Stimulated activated CD4-positive, alpha-beta T cell treated with anti-CD3 and anti-CD28 coated beads, Interleukin-12 subunit alpha, Interleukin-12 subunit beta, amount 100 ng/mL, for 4 hours (primary cell): Measurements from ENCODE around the gene PCDHGA12.
A peak's percentile ranks its signal among the peaks of the same experiment; 100 is the strongest.
"Not testable (repeated sequence)": the region's sequence is repeated elsewhere in the genome, so short reads cannot be mapped to it uniquely, and the experiment has no call there.

Experiments
- DNase-seq: peaks from one replicate; pipeline ENCODE4 v3.0.0-alpha.2; 2020

PCDHGA12 gene

DNA sequence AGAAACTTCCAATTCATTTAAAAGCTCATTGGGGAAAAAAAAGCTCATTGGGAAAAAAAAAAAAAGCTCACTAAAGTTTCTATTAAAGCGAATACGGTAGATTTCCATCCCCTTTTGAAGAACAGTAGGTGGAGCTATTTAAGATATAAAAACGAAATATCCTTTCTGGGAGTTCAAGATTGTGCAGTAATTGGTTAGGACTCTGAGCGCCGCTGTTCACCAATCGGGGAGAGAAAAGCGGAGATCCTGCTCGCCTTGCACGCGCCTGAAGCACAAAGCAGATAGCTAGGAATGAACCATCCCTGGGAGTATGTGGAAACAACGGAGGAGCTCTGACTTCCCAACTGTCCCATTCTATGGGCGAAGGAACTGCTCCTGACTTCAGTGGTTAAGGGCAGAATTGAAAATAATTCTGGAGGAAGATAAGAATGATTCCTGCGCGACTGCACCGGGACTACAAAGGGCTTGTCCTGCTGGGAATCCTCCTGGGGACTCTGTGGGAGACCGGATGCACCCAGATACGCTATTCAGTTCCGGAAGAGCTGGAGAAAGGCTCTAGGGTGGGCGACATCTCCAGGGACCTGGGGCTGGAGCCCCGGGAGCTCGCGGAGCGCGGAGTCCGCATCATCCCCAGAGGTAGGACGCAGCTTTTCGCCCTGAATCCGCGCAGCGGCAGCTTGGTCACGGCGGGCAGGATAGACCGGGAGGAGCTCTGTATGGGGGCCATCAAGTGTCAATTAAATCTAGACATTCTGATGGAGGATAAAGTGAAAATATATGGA, at the start of gene PCDHGA12:
TSS of gene PCDHGA12 (plus strand) at position 176 of the 782 bp plus-strand sequence. CDS start at position 429, 253 bp downstream.
- no peak for DNase-seq

DNA sequence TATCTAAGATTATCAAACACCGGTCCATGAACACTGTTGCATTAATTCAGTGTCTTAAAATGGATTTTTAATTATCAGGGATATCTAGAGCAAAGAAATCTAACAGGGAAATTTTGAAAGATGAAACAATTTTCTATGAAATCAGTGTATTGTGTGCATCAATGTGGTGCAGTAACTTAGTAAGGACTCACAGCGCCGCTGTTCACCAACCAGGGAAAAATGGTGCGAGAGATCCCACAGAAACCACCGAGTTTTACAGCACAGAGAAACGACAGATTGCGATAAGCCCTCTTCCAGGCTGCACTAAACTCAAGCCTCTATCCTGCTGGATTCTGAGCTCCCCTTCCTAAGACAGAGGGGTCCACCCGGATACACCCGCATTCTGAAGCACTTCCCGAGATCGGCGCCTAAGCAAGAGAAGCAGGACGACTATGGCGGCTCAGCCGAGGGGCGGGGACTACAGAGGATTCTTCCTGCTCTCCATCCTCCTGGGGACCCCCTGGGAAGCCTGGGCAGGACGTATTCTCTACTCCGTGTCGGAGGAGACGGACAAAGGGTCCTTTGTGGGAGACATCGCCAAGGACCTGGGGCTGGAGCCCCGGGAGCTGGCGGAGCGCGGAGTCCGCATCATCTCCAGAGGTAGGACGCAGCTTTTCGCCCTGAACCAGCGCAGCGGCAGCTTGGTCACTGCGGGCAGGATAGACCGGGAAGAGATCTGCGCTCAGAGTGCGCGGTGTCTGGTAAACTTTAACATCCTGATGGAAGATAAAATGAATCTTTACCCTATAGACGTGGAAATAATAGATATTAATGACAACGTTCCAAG, 47.6 kb upstream of the PCDHGA12 start, which contains the start of gene PCDHGA7:
TSS of gene PCDHGA7 (plus strand) at position 274 of the 826 bp plus-strand sequence. CDS start at position 432, 158 bp downstream.
- no peak for DNase-seq

DNA sequence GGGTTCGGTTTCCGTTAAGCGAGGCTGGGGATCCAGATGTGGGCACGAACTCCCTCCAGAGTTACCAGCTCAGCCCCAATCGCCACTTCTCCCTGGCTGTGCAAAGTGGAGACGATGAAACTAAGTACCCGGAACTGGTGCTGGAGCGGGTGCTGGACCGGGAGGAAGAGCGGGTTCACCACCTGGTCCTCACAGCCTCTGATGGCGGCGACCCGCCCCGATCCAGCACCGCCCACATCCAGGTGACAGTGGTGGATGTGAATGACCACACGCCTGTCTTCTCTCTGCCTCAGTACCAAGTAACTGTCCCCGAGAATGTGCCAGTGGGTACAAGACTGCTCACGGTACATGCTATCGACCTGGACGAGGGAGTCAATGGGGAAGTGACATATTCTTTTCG, 47.0 kb upstream of the PCDHGA12 start:
- no peak for DNase-seq

DNA sequence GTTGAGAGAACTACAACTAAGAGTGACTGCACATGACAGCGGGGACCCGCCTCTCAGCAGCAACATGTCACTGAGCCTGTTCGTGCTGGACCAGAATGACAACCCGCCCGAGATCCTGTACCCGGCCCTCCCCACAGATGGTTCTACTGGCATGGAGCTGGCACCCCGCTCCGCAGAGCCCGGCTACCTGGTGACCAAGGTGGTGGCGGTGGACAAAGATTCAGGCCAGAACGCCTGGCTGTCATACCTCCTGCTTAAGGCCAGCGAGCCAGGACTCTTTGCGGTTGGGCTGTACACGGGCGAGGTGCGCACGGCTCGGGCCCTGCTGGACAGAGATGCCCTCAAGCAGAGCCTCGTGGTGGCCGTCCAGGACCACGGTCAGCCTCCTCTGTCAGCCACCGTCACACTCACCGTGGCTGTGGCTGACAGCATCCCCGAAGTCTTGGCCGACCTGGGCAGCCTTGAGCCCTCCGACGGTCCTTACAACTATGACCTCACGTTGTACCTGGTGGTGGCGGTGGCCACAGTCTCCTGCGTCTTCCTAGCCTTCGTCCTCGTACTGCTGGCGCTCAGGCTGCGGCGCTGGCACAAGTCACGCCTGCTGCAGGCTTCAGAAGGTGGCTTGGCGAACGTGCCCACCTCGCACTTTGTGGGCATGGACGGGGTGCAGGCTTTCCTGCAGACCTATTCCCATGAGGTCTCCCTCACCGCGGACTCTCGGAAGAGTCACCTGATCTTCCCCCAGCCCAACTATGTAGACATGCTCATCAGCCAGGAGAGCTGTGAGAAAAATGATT, 45.6 kb upstream of the PCDHGA12 start:
- no peak for DNase-seq

DNA sequence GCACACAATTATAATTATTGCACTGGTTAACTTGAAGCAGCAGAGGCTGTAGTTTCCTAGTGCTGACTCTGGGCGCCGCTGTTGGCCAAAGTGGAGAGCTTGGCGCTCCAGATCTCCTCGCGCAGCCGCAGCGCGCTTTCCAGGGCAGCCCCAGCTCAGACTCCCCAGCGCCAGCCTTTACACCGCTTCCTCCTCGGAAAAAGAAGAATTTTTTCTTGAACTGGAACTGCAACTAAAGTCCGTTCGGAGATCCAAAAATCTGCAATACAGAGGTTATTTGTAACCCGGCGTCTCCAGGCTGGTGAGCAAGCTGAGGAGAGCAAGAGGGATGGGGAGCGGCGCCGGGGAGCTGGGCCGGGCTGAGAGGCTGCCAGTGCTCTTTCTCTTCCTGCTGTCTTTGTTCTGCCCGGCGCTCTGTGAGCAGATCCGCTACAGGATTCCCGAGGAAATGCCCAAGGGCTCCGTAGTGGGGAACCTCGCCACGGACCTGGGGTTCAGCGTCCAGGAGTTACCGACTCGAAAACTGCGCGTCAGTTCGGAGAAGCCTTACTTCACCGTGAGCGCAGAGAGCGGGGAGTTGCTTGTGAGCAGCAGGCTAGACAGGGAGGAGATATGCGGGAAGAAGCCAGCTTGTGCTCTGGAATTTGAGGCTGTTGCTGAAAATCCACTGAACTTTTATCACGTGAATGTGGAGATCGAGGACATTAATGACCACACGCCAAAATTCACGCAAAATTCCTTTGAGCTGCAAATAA, 42.6 kb upstream of the PCDHGA12 start, which contains the start of gene PCDHGB4:
TSS of gene PCDHGB4 (plus strand) at position 142 of the 755 bp plus-strand sequence. CDS start at position 329, 187 bp downstream.
- peak; percentile 20 for DNase-seq

DNA sequence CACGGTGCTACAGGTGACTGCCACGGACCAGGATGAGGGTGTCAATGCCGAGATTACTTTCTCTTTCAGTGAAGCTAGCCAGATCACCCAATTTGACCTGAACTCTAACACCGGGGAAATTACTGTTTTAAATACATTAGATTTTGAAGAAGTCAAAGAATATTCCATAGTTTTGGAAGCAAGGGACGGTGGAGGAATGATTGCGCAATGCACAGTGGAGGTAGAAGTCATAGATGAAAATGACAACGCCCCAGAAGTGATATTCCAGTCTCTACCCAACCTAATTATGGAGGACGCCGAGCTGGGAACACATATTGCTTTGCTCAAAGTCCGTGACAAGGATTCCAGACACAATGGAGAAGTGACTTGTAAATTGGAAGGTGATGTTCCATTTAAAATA, 41.6 kb upstream of the PCDHGA12 start:
- DNase-seq = no peak

DNA sequence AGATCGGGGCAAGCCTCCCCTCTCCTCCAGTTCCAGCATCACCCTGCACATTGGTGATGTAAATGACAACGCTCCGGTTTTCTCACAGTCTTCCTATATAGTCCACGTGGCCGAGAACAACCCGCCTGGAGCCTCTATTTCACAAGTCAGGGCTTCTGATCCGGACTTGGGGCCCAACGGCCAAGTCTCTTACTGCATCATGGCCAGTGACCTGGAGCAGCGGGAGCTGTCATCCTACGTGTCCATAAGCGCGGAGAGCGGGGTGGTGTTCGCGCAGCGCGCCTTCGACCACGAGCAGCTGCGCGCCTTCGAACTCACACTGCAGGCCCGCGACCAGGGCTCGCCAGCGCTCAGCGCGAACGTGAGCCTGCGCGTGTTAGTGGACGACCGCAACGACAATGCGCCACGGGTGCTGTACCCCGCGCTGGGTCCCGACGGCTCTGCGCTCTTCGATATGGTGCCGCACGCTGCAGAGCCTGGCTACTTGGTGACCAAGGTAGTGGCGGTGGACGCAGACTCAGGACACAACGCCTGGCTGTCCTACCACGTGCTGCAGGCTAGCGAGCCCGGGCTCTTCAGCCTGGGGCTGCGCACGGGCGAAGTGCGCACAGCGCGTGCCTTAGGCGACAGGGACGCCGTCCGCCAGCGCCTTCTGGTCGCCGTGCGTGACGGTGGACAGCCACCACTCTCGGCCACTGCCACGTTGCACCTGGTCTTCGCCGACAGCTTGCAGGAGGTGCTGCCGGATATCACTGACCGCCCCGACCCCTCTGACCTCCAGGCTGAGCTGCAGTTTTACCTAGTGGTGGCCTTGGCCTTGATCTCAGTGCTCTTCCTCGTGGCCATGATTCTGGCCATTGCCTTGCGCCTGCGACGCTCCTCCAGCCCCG, 40.9 kb upstream of the PCDHGA12 start:
- DNase-seq = no peak

DNA sequence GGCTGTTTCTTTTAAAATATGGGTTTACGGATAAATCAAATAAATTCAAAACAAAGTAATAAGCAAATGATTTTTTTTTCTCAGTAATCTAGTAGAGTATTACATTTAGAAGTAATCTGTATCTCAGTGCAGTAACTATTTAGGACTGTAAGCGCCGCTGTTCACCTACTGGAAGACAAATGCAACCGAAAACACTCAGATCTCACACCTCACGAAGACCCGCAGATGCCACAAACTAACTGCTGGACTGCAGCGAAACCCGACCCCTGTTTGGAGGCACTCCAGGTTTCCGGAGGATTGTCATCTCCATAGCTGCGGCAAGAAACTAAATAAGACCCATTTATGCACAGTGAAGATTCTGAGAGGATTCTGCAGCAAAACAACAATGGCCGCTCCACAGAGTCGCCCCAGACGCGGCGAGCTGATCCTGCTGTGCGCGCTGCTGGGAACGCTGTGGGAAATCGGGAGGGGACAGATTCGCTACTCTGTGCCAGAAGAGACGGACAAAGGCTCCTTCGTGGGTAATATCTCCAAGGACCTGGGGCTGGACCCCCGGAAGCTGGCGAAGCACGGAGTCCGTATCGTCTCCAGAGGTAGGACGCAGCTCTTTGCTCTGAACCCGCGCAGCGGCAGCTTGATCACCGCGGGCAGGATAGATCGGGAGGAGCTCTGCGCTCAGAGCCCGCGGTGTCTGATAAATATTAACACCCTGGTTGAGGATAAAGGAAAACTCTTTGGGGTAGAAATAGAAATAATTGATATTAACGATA, 37.7 kb upstream of the PCDHGA12 start, which contains the start of gene PCDHGA8:
TSS of gene PCDHGA8 (plus strand) at position 205 of the 770 bp plus-strand sequence. CDS start at position 386, 181 bp downstream.
- no peak for DNase-seq

DNA sequence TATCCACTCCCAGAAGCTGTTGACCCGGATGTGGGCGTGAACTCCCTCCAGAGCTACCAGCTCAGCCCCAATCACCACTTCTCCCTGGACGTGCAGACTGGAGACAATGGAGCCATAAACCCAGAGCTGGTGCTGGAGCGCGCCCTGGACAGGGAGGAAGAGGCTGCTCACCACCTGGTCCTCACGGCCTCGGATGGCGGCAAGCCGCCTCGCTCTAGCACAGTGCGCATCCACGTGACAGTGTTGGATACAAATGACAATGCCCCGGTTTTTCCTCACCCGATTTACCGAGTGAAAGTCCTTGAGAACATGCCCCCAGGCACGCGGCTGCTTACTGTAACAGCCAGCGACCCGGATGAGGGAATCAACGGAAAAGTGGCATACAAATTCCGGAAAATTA, 37.0 kb upstream of the PCDHGA12 start:
- DNase-seq = no peak

DNA sequence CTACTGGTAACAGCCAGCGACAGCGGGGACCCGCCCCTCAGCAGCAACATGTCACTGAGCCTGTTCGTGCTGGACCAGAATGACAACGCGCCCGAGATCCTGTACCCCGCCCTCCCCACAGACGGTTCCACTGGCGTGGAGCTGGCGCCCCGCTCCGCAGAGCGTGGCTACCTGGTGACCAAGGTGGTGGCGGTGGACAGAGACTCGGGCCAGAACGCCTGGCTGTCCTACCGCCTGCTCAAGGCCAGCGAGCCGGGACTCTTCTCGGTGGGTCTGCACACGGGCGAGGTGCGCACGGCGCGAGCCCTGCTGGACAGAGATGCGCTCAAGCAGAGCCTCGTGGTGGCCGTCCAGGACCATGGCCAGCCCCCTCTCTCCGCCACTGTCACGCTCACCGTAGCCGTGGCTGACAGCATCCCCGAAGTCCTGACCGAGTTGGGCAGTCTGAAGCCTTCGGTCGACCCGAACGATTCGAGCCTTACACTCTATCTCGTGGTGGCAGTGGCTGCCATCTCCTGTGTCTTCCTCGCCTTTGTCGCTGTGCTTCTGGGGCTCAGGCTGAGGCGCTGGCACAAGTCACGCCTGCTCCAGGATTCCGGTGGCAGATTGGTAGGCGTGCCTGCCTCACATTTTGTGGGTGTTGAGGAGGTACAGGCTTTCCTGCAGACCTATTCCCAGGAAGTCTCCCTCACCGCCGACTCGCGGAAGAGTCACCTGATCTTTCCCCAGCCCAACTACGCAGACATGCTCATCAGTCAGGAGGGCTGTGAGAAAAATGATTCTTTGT, 35.7 kb upstream of the PCDHGA12 start:
- not testable (repeated sequence) for DNase-seq

DNA sequence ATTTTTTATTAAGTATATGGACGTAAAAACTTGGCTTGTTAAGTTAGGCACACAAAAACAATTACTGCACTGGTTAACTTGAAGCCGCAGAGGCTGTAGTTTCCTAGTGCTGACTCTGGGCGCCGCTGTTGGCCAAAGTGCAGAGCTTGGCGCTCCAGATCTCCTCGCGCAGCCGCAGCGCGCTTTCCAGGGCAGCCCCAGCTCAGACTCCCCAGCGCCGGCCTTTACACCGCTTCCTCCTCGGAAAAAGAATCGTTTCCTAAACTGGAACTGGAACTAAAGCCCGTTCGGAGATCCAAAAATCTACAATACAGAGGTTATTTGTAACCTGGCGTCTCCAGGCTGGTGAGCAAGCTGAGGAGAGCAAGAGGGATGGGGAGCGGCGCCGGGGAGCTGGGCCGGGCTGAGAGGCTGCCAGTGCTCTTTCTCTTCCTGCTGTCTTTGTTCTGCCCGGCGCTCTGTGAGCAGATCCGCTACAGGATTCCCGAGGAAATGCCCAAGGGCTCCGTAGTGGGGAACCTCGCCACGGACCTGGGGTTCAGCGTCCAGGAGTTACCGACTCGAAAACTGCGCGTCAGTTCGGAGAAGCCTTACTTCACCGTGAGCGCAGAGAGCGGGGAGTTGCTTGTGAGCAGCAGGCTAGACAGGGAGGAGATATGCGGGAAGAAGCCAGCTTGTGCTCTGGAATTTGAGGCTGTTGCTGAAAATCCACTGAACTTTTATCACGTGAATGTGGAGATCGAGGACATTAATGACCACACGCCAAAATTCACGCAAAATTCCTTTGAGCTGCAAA, 32.4 kb upstream of the PCDHGA12 start, which contains the start of gene PCDHGB5:
TSS of gene PCDHGB5 (plus strand) at position 192 of the 796 bp plus-strand sequence. CDS start at position 373, 181 bp downstream.
- peak; percentile 38 for DNase-seq

DNA sequence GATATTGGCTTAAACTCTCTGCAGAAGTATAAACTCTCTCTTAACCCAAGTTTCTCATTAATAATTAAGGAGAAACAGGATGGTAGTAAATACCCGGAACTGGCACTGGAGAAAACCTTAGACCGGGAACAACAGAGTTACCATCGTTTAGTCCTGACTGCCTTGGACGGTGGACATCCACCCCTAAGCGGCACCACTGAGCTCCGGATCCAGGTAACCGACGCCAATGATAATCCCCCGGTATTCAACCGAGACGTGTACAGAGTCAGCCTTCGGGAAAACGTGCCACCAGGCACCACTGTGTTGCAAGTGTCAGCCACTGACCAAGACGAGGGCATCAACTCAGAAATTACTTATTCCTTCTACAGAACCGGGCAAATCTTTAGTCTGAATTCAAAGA, 31.7 kb upstream of the PCDHGA12 start:
- no peak for DNase-seq

DNA sequence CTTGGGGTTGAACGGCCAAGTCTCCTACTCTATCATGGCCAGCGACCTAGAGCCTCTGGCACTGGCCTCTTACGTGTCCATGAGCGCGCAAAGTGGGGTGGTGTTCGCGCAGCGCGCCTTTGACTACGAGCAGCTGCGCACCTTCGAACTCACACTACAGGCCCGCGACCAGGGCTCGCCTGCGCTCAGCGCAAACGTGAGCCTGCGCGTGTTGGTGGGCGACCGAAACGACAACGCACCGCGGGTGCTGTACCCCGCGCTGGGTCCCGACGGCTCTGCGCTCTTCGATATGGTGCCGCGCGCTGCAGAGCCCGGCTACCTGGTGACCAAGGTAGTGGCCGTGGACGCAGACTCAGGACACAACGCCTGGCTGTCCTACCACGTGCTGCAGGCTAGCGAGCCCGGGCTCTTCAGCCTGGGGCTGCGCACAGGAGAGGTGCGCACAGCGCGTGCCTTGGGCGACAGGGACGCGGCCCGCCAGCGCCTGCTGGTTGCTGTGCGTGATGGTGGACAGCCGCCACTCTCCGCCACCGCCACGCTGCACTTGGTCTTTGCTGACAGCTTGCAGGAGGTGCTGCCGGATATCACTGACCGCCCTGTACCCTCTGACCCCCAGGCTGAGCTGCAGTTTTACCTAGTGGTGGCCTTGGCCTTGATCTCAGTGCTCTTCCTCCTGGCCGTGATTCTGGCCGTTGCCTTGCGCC, 30.6 kb upstream of the PCDHGA12 start:
- no peak for DNase-seq

DNA sequence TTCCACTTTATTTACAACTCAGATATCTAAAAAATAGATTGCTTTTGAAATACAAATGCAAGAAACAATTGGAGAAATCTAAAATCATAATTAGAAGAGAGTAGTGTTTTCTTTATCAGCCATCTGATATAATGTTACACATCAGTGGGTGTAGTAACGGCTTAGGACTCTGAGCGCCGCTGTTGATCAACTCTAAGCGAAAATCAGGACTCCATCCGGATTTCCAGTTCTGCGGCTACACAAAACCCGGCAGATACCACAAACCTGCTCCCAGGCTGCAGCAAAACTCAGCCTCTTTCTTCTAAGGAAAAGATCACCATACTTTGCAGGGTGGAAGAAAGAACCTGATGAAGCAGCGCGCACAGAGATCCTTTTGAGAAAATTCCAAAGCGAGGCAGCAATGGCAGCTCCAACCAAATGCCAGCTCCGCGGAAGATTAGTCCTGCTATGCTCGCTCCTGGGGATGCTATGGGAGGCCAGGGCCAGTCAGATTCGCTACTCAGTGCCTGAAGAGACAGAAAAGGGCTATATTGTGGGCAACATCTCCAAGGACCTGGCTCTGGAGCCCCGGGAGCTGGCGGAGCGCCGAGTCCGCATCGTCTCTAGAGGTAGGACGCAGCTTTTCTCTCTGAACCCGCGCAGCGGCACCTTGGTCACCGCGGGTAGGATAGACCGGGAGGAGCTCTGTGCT, 27.6 kb upstream of the PCDHGA12 start, which contains the start of gene PCDHGA9:
TSS of gene PCDHGA9 (plus strand) at position 226 of the 691 bp plus-strand sequence. CDS start at position 401, 175 bp downstream.
- DNase-seq = no peak

DNA sequence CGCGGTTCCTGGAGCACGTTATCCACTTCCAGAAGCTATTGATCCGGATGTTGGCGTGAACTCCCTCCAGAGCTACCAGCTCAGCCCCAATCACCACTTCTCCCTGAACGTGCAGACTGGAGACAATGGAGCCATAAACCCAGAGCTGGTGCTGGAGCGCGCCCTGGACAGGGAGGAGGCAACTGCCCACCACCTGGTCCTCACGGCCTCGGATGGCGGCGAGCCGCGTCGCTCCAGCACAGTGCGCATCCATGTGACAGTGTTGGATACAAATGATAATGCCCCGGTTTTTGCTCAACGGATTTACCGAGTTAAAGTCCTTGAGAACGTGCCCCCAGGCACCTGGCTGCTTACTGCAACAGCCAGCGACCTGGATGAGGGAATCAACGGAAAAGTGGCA, 26.9 kb upstream of the PCDHGA12 start:
- DNase-seq = no peak

DNA sequence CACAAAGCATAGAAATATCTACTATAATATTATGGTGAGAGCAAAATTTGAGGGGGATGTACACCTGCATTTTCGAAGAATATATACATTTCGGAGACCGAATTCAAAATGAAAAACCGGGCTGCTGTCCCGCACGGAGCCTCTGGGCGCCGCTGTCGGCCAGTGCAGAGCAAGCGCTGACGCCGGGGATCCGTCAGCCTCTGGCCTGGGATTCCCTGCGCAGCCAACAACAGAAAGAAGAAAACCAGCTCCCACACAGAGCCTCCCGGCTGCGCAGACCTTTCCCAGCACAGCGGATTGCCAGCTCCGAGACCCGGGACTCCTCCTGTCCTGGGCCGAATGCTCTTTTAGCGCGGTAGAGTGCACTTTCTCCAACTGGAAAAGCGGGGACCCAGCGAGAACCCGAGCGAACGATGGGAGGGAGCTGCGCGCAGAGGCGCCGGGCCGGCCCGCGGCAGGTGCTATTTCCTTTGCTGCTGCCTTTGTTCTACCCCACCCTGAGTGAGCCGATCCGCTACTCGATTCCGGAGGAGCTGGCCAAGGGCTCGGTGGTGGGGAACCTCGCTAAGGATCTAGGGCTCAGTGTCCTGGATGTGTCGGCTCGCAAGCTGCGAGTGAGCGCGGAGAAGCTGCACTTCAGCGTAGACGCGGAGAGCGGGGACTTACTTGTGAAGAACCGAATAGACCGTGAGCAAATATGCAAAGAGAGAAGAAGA, 22.4 kb upstream of the PCDHGA12 start, which contains the start of gene PCDHGB6:
TSS of gene PCDHGB6 (plus strand) at position 232 of the 716 bp plus-strand sequence. CDS start at position 414, 182 bp downstream.
- DNase-seq = peak; percentile 29
